Esophagus (tissue), 2 donors: ENCODE results near the gene ALDOA. TPM values are rescaled to one million over a fixed set of nuclear protein-coding genes. Genes with fewer than 3 reads are reported as not detected.

Experiments
- H3K27ac ChIP-seq, 2 donors: one replicate each; pipeline ENCODE4 v1.5.1; 2013; ENCODE audit warnings: low read depth in 2 of 2, mild to moderate bottlenecking in 2 of 2, inconsistent platforms in 1 of 2, low read length in 1 of 2, moderate library complexity in 1 of 2
- H3K27me3 ChIP-seq, 2 donors: one replicate each; pipeline ENCODE4 v1.6.1; 2013; ENCODE audit warnings: low read length in 2 of 2, control low read depth in 1 of 2, mild to moderate bottlenecking in 1 of 2; ENCODE audit not compliant: insufficient read depth in 2 of 2, control insufficient read depth in 1 of 2
- H3K36me3 ChIP-seq, 2 donors: one replicate each; pipeline ENCODE4 v1.6.1; 2013; ENCODE audit warnings: low read length in 1 of 2; ENCODE audit not compliant: control insufficient read depth in 2 of 2, insufficient read depth in 2 of 2
- H3K4me1 ChIP-seq, 2 donors: one replicate each; pipeline ENCODE4 v1.6.1; 2013; ENCODE audit warnings: low read length in 1 of 2; ENCODE audit not compliant: control insufficient read depth in 2 of 2, insufficient read depth in 2 of 2
- H3K4me3 ChIP-seq, 2 donors: one replicate each; pipeline ENCODE4 v1.5.1; 2013; ENCODE audit warnings: low read length in 2 of 2, mild to moderate bottlenecking in 2 of 2, low read depth in 1 of 2, moderate library complexity in 1 of 2
- H3K9me3 ChIP-seq, 2 donors: one replicate each; pipeline ENCODE4 v1.6.1; 2013; ENCODE audit warnings: mild to moderate bottlenecking in 2 of 2, low read depth in 1 of 2, low read length in 1 of 2, moderate library complexity in 1 of 2; ENCODE audit not compliant: control insufficient read depth in 2 of 2, insufficient read depth in 1 of 2
- WGBS, 2 donors: extraction: QIAGEN DNeasy Blood & Tissue Kit; methylation state at CpG; one replicate each; pipeline ENCODE4 v1.1.7; 2013; 5-methylcytosine and 5-hydroxymethylcytosine counted together
- polyA plus RNA-seq, 2 donors: library from polyadenylated mRNA; stranded (reverse); fragments of 200-250 nt; gene quantifications; one replicate each; pipeline ENCODE4 v1.2.3, GENCODE V29; 2013
- donor health status: healthy with polysubstance abuse.
- donor health status: Bipolar disorder and iron deficiency.

Gene ALDOA
- polyA plus RNA-seq, 2 donors: 1,266 to 1,398 TPM

DNA sequence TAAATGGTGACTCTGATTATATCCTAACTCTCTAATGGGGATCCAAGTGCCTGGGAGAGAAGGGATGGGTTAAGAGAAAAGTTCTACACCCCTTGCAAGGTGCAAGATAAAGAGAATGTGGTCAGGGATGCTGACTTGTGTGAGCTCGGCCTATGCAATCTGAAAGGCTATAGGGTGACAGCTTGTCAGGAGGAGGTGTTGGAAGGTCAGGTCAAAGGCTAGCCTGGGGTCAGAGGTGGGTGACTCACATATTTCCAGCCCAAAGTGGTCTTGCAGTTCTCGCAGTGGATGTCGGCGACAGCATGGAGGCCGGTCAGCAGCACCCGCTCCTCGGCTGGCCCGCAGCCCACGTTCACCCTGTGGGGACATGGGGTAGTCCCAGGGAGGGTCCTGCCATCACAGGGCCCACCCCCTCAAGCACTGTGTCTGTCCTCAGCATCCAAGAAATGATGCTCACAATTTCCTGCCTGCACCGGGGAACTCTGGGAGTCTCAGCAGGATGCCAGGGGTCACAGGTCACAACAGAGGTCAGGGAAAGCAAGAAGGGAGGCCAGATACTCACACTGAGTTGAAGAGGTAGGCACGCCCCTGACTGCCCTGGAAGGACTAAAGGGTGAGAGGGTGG, 29.1 kb downstream of the ALDOA start:
- no peaks in the 10 kb centered on the region for H3K27me3 ChIP-seq
- H3K4me3 ChIP-seq: peak overlapping the region; percentile 81 to 85
- peaks cover 5 to 21% of the 10 kb centered on the region in 2 donors for H3K4me1 ChIP-seq
- peaks cover 0 to 10% of the 10 kb centered on the region in 2 donors for H3K36me3 ChIP-seq
- H3K27ac ChIP-seq: peak overlapping the region; percentile 92 to 97
- H3K9me3 ChIP-seq: peaks cover 0 to 12% of the 10 kb centered on the region in 2 donors
- WGBS, 2 donors: 77 to 78% methylated on average over 11 of the region's 11 CpGs

DNA sequence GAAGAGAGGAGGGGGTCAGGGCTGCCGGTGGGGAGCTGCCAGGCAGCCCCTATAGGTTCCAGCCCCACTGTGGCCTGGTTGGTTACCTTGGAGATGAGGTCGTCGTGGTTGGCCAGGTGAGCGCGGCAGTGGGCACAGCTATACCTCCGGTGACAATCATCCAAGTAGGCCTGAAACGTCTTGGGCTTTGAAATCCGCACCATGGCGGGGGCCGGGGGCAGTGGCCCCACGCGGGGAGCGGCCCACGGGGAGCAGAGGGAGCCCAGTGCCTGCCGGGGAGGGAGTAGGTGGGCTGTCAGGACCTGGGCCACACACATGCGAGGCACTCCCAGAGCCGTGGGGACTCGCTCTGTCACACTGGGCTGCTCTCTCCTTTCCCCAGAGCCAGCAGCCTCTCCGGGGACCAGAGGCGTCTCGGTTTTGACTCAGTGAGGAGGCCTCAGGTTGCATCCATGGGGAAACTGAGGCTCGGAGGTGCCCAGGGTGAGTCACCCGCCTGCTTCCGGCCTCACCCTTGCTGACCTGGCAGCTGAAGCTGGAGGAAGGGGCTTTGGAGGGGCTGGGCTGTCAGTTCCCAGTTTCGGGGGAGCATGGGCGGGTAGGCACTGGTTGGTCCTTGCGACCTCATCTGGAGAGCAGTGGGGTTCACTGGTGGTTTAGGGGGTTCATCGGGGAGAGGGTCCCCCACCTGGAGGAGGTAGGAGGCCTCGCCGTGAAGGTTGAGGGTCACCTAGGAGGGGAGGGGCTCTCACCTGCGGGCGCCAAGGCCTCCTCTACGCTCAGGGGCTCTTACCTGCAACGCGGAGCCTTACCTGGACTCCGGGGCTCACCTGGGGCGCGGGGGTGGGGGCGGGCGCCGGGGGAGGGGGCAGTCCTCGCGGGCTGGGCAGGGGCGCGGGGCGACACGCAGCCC, 29.9 kb downstream of the ALDOA start:
- peak overlapping the region; percentile 81 to 85 for H3K4me3 ChIP-seq
- no peaks in the 10 kb centered on the region for H3K27me3 ChIP-seq
- H3K4me1 ChIP-seq: peaks cover 5 to 18% of the 10 kb centered on the region in 2 donors
- H3K36me3 ChIP-seq: peaks cover 0 to 10% of the 10 kb centered on the region in 2 donors
- peak overlapping the region; percentile 92 to 97 for H3K27ac ChIP-seq
- WGBS, 2 donors: 8 to 9% methylated on average over 38 to 47 of the region's 47 CpGs
- peaks cover 0 to 12% of the 10 kb centered on the region in 2 donors for H3K9me3 ChIP-seq

DNA sequence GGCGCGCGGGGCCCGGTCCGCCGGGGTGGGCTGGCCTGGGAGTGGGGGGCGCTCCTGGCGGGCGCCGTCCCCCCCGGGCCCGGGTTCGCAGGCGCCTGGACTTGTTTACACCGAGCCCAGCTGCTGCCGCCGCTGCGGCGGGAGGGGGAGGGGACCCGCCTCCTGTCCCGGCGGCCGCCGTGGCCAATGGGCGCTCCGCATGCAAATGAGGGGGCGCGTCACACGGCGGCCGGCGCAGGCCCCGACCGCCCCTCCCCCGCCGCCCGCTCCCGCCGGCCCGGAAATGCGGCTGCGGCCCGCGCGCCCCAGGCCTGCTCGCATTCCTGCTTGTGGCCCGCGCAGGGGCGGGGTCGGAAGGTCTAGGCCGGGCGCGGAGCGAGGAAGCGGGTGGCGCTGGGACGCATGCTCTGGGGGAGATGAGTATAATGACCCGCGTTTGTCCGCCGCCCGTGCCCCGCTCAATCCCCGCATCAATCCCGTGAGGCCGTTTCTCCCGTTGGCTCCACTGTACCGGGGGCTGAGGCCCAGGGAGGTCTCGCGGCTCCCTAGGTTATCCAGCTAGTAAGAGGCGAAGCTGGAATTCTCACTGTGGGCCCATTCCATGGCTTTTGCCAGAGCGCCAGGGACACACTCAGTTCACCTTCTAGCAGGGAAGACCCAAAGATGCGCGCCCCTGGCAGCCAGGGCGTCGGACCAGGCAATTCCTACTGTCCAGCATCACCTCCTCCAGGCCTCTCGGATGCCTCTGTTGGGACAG, 30.7 kb downstream of the ALDOA start, which contains the start of gene YPEL3:
Gene YPEL3 (minus strand): TSS at position 109 of the 757 bp plus-strand sequence. CDS start 731 bp downstream, outside the sequence.
- peak within 1 kb of the TSS; percentile 92 to 97 for H3K27ac ChIP-seq
- peaks cover 2 to 18% of the 10 kb centered on the region in 2 donors for H3K4me1 ChIP-seq
- peak within 1 kb of the TSS; percentile 81 to 85 for H3K4me3 ChIP-seq
- WGBS, 2 donors: 9 to 14% methylated on average over 44 to 77 of the region's 77 CpGs
- peaks cover 0 to 12% of the 10 kb centered on the region in 2 donors for H3K9me3 ChIP-seq
- H3K36me3 ChIP-seq: peaks cover 0 to 10% of the 10 kb centered on the region in 2 donors
- H3K27me3 ChIP-seq: no peaks in the 10 kb centered on the region

- Histone ChIP-seq H3K9me3 (peaks cover 0 to 12% of the 10 kb centered on the region in 2 donors), H3K4me3 (peak overlapping the region; percentile 49 to 85), H3K27me3 (no peaks in the 10 kb centered on the region), H3K4me1 (peaks cover 2 to 14% of the 10 kb centered on the region in 2 donors), H3K27ac (peak overlapping the region; percentile 86 to 97), H3K36me3 (peaks cover 0 to 10% of the 10 kb centered on the region in 2 donors)
- WGBS, 2 donors: 95% methylated on average over 18 of the region's 18 CpGs
Measured at GRCh38 chr16:30096862-30097563, 31.5 kb downstream of the ALDOA start.

GRCh38 chr16:30104090-30104489, 38.5 kb downstream of the ALDOA start:
- 83 to 85% methylated on average over 4 of the region's 4 CpGs for WGBS, 2 donors
- no peaks in the 10 kb centered on the region for H3K4me1 ChIP-seq
- peak overlapping the region in 1 of 2 donors; percentile 16 for H3K27ac ChIP-seq
- no peak overlapping the region for H3K4me3 ChIP-seq
- peaks cover 3 to 20% of the 10 kb centered on the region in 2 donors for H3K36me3 ChIP-seq
- H3K9me3 ChIP-seq: no peaks in the 10 kb centered on the region
- no peaks in the 10 kb centered on the region for H3K27me3 ChIP-seq

DNA sequence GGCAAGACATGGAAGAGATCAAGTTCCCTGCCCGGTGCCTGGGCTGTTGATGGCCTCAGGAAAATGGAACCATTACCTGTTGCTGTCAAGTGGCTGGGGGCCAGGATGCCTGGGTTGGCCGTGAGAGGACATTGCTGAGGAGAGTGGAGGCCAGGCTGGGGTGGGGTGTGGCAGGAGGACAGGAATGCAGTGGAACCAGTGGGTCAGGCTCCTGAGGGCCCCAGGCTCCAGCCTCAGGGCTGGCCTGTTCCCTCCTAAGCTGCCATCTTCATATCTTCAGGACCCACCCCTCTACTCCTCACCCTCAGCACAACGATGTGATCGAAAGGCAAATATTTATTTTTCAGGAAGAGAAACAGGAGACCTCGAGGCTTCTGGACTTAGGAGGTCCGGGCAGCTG, 38.9 kb downstream of the ALDOA start:
- Histone ChIP-seq H3K27me3 (no peaks in the 10 kb centered on the region), H3K27ac (peak overlapping the region in 1 of 2 donors; percentile 52), H3K36me3 (peaks cover 3 to 20% of the 10 kb centered on the region in 2 donors), H3K4me1 (no peaks in the 10 kb centered on the region), H3K4me3 (no peak overlapping the region), H3K9me3 (no peaks in the 10 kb centered on the region)
- WGBS, 2 donors: 64 to 65% methylated on average over 6 of the region's 6 CpGs

- Histone ChIP-seq H3K9me3 (no peaks in the 10 kb centered on the region), H3K27ac (no peak overlapping the region), H3K4me3 (no peak overlapping the region), H3K36me3 (peaks cover 8 to 24% of the 10 kb centered on the region in 2 donors), H3K27me3 (no peaks in the 10 kb centered on the region), H3K4me1 (peaks cover 0 to 3% of the 10 kb centered on the region in 2 donors)
- 86 to 88% methylated on average over 15 of the region's 15 CpGs for WGBS, 2 donors
Measured at GRCh38 chr16:30108059-30108850, 42.7 kb downstream of the ALDOA start.

- no peak overlapping the region for H3K27ac ChIP-seq
- H3K4me3 ChIP-seq: no peak overlapping the region
- H3K4me1 ChIP-seq: peaks cover 0 to 19% of the 10 kb centered on the region in 2 donors
- WGBS, 2 donors: 61 to 78% methylated on average over 6 to 7 of the region's 7 CpGs
- no peaks in the 10 kb centered on the region for H3K27me3 ChIP-seq
- H3K9me3 ChIP-seq: no peaks in the 10 kb centered on the region
- peaks cover 6 to 22% of the 10 kb centered on the region in 2 donors for H3K36me3 ChIP-seq
Measured at GRCh38 chr16:30110661-30111060, 45.1 kb downstream of the ALDOA start.
